GM12878 (cell line): Measurements from ENCODE around the gene UPK3BL2. TPM values are rescaled to one million over a fixed set of nuclear protein-coding genes. Genes with fewer than 3 reads are reported as not detected.
"Not testable (repeated sequence)": the region's sequence is repeated elsewhere in the genome, so short reads cannot be mapped to it uniquely, and the experiment has no call there.

Source experiments
- ATAC-seq: fragments of 200-7000 bp; cut with Tn5 transposase; 3 replicates; pipeline ENCODE4 v1.9.1; 2020; ENCODE audit warnings: mild to moderate bottlenecking, moderate library complexity
- BruUV-seq: library from RNA; stranded (reverse); fragments of 400-500 nt; replicated peaks from 2 replicates; lab custom pipeline; 2021; lab: Mats Ljungman, UMichigan
- CTCF ChIA-PET: fragments of 300-600 bp; sonication (Branson Sonifier 250); formaldehyde crosslinking; extraction: SDS; loops from one replicate; lab custom pipeline; 2021; ENCODE audit warnings: inconsistent platforms; lab: Yijun Ruan, JAX
- POLR2A ChIA-PET: fragments of 350-600 bp; formaldehyde crosslinking; extraction: SDS; loops from one replicate; lab custom pipeline; 2021; ENCODE audit warnings: inconsistent platforms; lab: Charles Lee
- RAD21 ChIA-PET: fragments of 300-600 bp; sonication (Branson Sonifier 250); formaldehyde crosslinking; loops from one replicate; lab custom pipeline; 2023; ENCODE audit warnings: antibody characterized with exemption; ENCODE audit not compliant: unreplicated experiment; lab: Charles Lee
- SMC1A ChIA-PET: fragments of 300-600 bp; sonication (Branson Sonifier 250); formaldehyde crosslinking; loops from one replicate; lab custom pipeline; 2023; ENCODE audit not compliant: unreplicated experiment, uncharacterized antibody; lab: Charles Lee
- DNase-seq: peaks from one replicate; pipeline ENCODE4 v3.0.0-alpha.2; 2011; ENCODE audit warnings: low read depth, low spot score
- FAIRE-seq: peaks from 3 replicates; lab custom pipeline; 2011; peaks lifted over from hg19 to GRCh38; lab: Jason Lieb, UNC
- H2AFZ ChIP-seq: 2 replicates; pipeline ENCODE4 v1.6.0; 2011; ENCODE audit warnings: low read depth, low read length, control low read depth; ENCODE audit not compliant: control insufficient read depth
- H3K27ac ChIP-seq: 2 replicates; pipeline ENCODE4 v1.5.1; 2011; ENCODE audit warnings: control low read depth; ENCODE audit not compliant: control insufficient read depth, insufficient read depth
- H3K27me3 ChIP-seq, 2 experiments: replicated peaks in 1 of 2; 2 replicates each; pipeline versions ENCODE4 v1.6.0 to v1.6.1; 2011; ENCODE audit warnings: low read length in 1 of 2; ENCODE audit not compliant: control insufficient read depth in 2 of 2, insufficient read depth in 2 of 2
- H3K36me3 ChIP-seq, 2 experiments: 2 replicates each; pipeline ENCODE4 v1.5.1; 2011; ENCODE audit warnings: low read length in 1 of 2; ENCODE audit not compliant: control insufficient read depth in 2 of 2, insufficient read depth in 2 of 2
- H3K4me1 ChIP-seq: 2 replicates; pipeline ENCODE4 v1.6.1; 2011; ENCODE audit warnings: mild to moderate bottlenecking, low read length, moderate library complexity, mixed read lengths; ENCODE audit not compliant: control insufficient read depth, insufficient read depth
- H3K4me2 ChIP-seq: 2 replicates; pipeline ENCODE4 v1.6.0; 2011; ENCODE audit warnings: control low read depth; ENCODE audit not compliant: control insufficient read depth, insufficient read depth
- H3K4me3 ChIP-seq: fragments of 200-600 bp; sonication (generic); 2 replicates; pipeline ENCODE4 v1.5.1; 2016
- H3K79me2 ChIP-seq: 2 replicates; pipeline ENCODE4 v1.6.0; 2011; ENCODE audit warnings: low read length; ENCODE audit not compliant: control insufficient read depth, insufficient read depth
- H3K9ac ChIP-seq: 2 replicates; pipeline ENCODE4 v1.8.0; 2011; ENCODE audit warnings: low read length, control low read depth, mixed read lengths; ENCODE audit not compliant: control insufficient read depth, insufficient read depth
- H3K9me3 ChIP-seq: replicated peaks from 3 replicates; pipeline ENCODE4 v1.5.1; 2011; ENCODE audit warnings: mild to moderate bottlenecking, low read length; ENCODE audit not compliant: control insufficient read depth, insufficient read depth
- H4K20me1 ChIP-seq: 2 replicates; pipeline ENCODE4 v1.6.0; 2011; ENCODE audit not compliant: control insufficient read depth, insufficient read depth
- ASH2L ChIP-seq: fragments of 300-600, 200-600 bp; sonication (generic); IDR thresholded peaks from 2 replicates; pipeline ENCODE4 v1.6.1; 2017; ENCODE audit warnings: low read depth, mild to moderate bottlenecking, borderline replicate concordance
- HCFC1 ChIP-seq: fragments of 150-350 bp; IDR thresholded peaks from 2 replicates; pipeline ENCODE4 v1.6.1; 2014; ENCODE audit warnings: low read length
- IKZF1 ChIP-seq: fragments of 450-650 bp; conservative IDR thresholded peaks from 2 replicates; pipeline ENCODE4 v1.6.1; 2017; ENCODE audit warnings: antibody characterized with exemption, mild to moderate bottlenecking
- NRF1 ChIP-seq: conservative IDR thresholded peaks from 2 replicates; pipeline ENCODE4 v1.6.1; 2011; ENCODE audit warnings: mild to moderate bottlenecking, low read depth, low read length, improper control_type of control experiment
- POLR2AphosphoS5 ChIP-seq: IDR thresholded peaks from 2 replicates; pipeline ENCODE4 v1.6.1; 2011; ENCODE audit warnings: mild to moderate bottlenecking, low read length, inconsistent platforms
- RUNX3 ChIP-seq: IDR thresholded peaks from 2 replicates; pipeline ENCODE4 v1.6.1; 2012; ENCODE audit warnings: low read length, inconsistent platforms
- SMAD5 ChIP-seq: IDR thresholded peaks from 2 replicates; pipeline ENCODE4 v1.6.1; 2016; ENCODE audit warnings: antibody characterized with exemption, low read depth
- whole genome bisulfite sequencing: methylation state at CpG from one replicate; pipeline ENCODE4 v1.1.6; 2016; ENCODE audit warnings: low lambda C conversion rate; ENCODE audit not compliant: insufficient replicate concordance, insufficient coverage; ENCODE audit errors: missing lambda C conversion rate; 5-methylcytosine and 5-hydroxymethylcytosine counted together
- in situ Hi-C: fragments of 300-500 bp; cut with MboI; formaldehyde crosslinking; loops from 9 replicates; pipeline ENCODE4 v1.14.3; 2018; ENCODE audit warnings: mixed read lengths
- intact Hi-C: fragments of 100-400 bp; cut with micrococcal nuclease; formaldehyde crosslinking; loops from one replicate; pipeline ENCODE4 v1.14.2; 2022; ENCODE audit not compliant: unreplicated experiment
- polyA plus RNA-seq, 11 experiments: library from polyadenylated mRNA; depleted of rRNA in 4 of 11; unstranded in 6 of 11; stranded (reverse) in 5 of 11; fragments of >200 nt; fragmentation: Nextera tagmentation in 4 of 11; fragmentation: Illumina TruSeq in 1 of 11; extraction: Ambion mirVana in 4 of 11; extraction: Trizol in 1 of 11; gene quantifications; 1 replicate in 1 of 11; 2 replicates in 10 of 11; pipeline versions ENCODE4 v1.2.1 to v1.2.3, GENCODE V29; 2011 to 2016; ENCODE audit warnings: inconsistent platforms in 2 of 11, missing spikeins in 2 of 11, low read depth in 1 of 11
- total RNA-seq, 4 experiments: library from RNA; depleted of rRNA in 3 of 4; stranded (reverse); fragments of >200 nt in 3 of 4; fragmentation: Illumina TruSeq in 1 of 4; extraction: Trizol in 1 of 4; gene quantifications; 2 replicates each; pipeline versions ENCODE4 v1.2.1 to v1.2.3, GENCODE V29; 2013 to 2021
- TF ChIP-seq, protein P1 (sequence below): fragments of 450-650 bp; IDR thresholded peaks from 2 replicates; pipeline ENCODE4 v1.6.1; 2017; ENCODE audit warnings: low read depth, mild to moderate bottlenecking, moderate library complexity
- TF ChIP-seq, protein P2 (sequence below): fragments of 450-650 bp; conservative IDR thresholded peaks from 2 replicates; pipeline ENCODE4 v1.6.1; 2017; ENCODE audit warnings: mild to moderate bottlenecking, moderate library complexity
- TF ChIP-seq, protein P3 (sequence below): fragments of 450-650 bp; formaldehyde crosslinking; IDR thresholded peaks from 2 replicates; pipeline ENCODE4 v1.5.0; 2022; ENCODE audit warnings: mild to moderate bottlenecking, missing genetic modification characterization
- TF ChIP-seq, protein P4 (sequence below), 3 experiments: IDR thresholded peaks in 2 of 3; conservative IDR thresholded peaks in 1 of 3; 2 replicates each; pipeline ENCODE4 v1.5.1; 2011; ENCODE audit warnings: low read depth in 3 of 3, low read length in 3 of 3, mild to moderate bottlenecking in 3 of 3, control low read depth in 2 of 3, moderate library complexity in 2 of 3, inconsistent platforms in 1 of 3, mixed read lengths in 1 of 3; ENCODE audit not compliant: control insufficient read depth in 2 of 3, insufficient read depth in 1 of 3; ENCODE audit errors: extremely low read depth in 1 of 3

Gene UPK3BL2
- total and polyA plus RNA-seq, 10 of the 15 experiments (the other 5 are each of a cell fraction or from before 2014, with no cell fraction given), result 0.18 to 30.1 (median 9.9) TPM; not detected in 1

DNA sequence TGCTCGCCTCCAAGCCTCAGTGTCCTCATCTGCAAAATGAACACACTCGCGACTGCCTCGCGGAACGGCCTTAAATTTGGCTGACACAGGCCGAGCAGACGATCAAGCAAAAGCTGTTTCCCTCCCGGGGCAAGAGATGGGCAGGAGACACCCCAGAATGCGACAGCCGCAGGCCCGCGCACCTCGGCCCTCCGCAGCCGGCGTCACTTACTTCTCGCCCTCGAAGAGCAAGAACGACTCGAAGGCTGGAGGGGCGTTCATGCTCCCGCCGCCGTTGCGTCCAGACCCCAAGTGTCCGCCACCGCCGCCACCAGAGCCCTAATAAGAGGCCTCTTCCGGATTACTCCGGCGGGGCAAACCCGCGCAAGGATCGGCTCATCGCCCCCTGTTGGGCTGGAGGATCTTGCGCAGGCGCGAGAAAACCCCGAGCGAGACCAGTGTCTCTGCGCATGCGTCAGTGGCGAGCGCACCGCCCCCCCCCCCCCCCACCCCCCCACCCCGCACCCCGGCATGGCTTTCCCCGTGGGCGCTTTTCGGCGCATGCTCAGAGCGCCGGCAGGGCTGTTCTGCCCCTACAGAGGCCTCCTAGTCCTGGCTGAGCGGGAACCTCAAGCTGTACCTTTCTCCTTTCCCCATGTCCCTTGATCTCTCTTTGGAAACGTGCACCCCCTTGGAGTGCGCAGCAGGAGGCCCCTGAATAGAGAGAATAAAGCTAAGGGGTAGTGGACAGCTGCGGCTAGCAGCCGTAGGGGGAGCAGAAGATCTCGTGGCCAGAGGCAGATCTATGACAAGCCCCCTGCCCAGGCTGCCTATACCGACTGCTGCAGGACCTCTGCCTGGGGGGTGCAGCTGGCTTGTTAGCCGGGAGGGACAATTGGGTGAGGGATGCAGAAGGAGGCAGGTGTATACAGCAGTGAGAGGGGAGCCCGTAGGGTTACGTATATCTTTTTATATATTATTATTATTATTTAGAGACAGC is 29.1 kb upstream of the UPK3BL2 start, which contains the start of gene POLR2J3:
TSS of gene POLR2J3 (minus strand) at position 323 of the 979 bp plus-strand sequence. CDS start at position 261, 62 bp downstream.
- POLR2A ChIA-PET, H3K27me3 ChIP-seq, DNase-seq, H3K9me3 ChIP-seq, H3K36me3 ChIP-seq, intact Hi-C loops, RAD21 ChIA-PET, H3K79me2 ChIP-seq, H3K4me1 ChIP-seq, in situ Hi-C loops, H3K4me2 ChIP-seq, H4K20me1 ChIP-seq, FAIRE-seq, SMC1A ChIA-PET, BruUV-seq: not testable (repeated sequence)
- peak; percentile 96 for ATAC-seq
- Histone ChIP-seq H3K27ac (peak within 1 kb of the TSS; percentile 46), H3K4me3 (peak within 1 kb of the TSS; percentile 64), H3K9ac (peak within 1 kb of the TSS; percentile 64; the same call in 1 of the 2 replicates), H2AFZ (peak within 1 kb of the TSS; percentile 34; the same call in 1 of the 2 replicates)
- under 1% methylated on average over 48 of the region's 64 CpGs for WGBS
- CTCF ChIA-PET, result interaction anchor here (0.6 kb wide), 1 partner anchor 174 kb away, joined by 3 read pairs; no protein-coding TSS in a partner anchor
- TF ChIP-seq, protein P1, sequence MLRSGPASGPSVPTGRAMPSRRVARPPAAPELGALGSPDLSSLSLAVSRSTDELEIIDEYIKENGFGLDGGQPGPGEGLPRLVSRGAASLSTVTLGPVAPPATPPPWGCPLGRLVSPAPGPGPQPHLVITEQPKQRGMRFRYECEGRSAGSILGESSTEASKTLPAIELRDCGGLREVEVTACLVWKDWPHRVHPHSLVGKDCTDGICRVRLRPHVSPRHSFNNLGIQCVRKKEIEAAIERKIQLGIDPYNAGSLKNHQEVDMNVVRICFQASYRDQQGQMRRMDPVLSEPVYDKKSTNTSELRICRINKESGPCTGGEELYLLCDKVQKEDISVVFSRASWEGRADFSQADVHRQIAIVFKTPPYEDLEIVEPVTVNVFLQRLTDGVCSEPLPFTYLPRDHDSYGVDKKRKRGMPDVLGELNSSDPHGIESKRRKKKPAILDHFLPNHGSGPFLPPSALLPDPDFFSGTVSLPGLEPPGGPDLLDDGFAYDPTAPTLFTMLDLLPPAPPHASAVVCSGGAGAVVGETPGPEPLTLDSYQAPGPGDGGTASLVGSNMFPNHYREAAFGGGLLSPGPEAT, result peak; percentile 56; the same call in 1 of the 2 replicates
- peak; percentile 29; the same call in 1 of the 2 replicates for TF ChIP-seq NRF1
- TF ChIP-seq ASH2L, result 0 out of 2 replicates have a peak, but pooled peaks have one; percentile 57
- TF ChIP-seq RUNX3, result 0 out of 2 replicates have a peak, but pooled peaks have one; percentile 33
- TF ChIP-seq SMAD5, result 0 out of 2 replicates have a peak, but pooled peaks have one; percentile 31
- 0 out of 2 replicates have a peak, but pooled peaks have one; percentile 32 for TF ChIP-seq IKZF1
- TF ChIP-seq, protein P2, sequence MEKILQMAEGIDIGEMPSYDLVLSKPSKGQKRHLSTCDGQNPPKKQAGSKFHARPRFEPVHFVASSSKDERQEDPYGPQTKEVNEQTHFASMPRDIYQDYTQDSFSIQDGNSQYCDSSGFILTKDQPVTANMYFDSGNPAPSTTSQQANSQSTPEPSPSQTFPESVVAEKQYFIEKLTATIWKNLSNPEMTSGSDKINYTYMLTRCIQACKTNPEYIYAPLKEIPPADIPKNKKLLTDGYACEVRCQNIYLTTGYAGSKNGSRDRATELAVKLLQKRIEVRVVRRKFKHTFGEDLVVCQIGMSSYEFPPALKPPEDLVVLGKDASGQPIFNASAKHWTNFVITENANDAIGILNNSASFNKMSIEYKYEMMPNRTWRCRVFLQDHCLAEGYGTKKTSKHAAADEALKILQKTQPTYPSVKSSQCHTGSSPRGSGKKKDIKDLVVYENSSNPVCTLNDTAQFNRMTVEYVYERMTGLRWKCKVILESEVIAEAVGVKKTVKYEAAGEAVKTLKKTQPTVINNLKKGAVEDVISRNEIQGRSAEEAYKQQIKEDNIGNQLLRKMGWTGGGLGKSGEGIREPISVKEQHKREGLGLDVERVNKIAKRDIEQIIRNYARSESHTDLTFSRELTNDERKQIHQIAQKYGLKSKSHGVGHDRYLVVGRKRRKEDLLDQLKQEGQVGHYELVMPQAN, result peak; percentile 57
- TF ChIP-seq HCFC1, result peak; percentile 46
- peak; percentile 63 for TF ChIP-seq POLR2AphosphoS5
- TF ChIP-seq, protein P3, sequence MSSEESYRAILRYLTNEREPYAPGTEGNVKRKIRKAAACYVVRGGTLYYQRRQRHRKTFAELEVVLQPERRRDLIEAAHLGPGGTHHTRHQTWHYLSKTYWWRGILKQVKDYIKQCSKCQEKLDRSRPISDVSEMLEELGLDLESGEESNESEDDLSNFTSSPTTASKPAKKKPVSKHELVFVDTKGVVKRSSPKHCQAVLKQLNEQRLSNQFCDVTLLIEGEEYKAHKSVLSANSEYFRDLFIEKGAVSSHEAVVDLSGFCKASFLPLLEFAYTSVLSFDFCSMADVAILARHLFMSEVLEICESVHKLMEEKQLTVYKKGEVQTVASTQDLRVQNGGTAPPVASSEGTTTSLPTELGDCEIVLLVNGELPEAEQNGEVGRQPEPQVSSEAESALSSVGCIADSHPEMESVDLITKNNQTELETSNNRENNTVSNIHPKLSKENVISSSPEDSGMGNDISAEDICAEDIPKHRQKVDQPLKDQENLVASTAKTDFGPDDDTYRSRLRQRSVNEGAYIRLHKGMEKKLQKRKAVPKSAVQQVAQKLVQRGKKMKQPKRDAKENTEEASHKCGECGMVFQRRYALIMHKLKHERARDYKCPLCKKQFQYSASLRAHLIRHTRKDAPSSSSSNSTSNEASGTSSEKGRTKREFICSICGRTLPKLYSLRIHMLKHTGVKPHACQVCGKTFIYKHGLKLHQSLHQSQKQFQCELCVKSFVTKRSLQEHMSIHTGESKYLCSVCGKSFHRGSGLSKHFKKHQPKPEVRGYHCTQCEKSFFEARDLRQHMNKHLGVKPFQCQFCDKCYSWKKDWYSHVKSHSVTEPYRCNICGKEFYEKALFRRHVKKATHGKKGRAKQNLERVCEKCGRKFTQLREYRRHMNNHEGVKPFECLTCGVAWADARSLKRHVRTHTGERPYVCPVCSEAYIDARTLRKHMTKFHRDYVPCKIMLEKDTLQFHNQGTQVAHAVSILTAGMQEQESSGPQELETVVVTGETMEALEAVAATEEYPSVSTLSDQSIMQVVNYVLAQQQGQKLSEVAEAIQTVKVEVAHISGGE (CRISPR knock-in tag), result peak; percentile 6; the same call in 1 of the 2 replicates
- TF ChIP-seq, protein P4, sequence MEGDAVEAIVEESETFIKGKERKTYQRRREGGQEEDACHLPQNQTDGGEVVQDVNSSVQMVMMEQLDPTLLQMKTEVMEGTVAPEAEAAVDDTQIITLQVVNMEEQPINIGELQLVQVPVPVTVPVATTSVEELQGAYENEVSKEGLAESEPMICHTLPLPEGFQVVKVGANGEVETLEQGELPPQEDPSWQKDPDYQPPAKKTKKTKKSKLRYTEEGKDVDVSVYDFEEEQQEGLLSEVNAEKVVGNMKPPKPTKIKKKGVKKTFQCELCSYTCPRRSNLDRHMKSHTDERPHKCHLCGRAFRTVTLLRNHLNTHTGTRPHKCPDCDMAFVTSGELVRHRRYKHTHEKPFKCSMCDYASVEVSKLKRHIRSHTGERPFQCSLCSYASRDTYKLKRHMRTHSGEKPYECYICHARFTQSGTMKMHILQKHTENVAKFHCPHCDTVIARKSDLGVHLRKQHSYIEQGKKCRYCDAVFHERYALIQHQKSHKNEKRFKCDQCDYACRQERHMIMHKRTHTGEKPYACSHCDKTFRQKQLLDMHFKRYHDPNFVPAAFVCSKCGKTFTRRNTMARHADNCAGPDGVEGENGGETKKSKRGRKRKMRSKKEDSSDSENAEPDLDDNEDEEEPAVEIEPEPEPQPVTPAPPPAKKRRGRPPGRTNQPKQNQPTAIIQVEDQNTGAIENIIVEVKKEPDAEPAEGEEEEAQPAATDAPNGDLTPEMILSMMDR (IDR thresholded peaks at IDR 0.05 in 2 of 3, conservative IDR thresholded peaks at IDR 0.05 in 1 of 3; ENCODE audit: control insufficient read depth in 2 of 3, extremely low read depth in 1 of 3, insufficient read depth in 1 of 3, low read depth in 3 of 3, low read length in 3 of 3), result peak in 2 of 3 experiments; percentile 22 to 43; a peak in 4 of 6 replicates
